ENCODE measurements around the gene DGKD. TPM values are rescaled to one million over a fixed set of nuclear protein-coding genes. Genes with fewer than 3 reads are reported as not detected.

The DGKD gene
- total RNA-seq, 1 donor from 2014 or later: 17.7 TPM

DNA sequence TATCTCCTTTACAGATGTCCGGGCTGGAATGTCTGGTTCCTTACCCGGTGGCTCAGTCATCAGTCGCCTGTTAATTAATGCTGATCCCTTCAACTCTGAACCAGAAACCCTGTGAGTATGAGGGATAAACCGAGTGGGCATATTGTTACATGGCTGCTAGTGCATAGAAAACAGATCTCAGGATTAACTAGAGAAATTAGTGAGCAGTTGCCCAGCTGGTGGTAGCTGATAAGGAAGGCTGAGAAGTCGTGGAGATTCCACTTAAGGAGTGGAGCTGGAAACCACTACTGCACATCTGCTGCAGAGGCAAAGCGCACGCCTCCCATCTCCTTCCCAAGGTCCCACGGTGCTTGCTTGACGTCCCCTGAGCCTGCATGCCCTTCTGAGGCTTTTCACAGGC is 97.7 kb downstream of the DGKD start:
- H3K27ac Mint-ChIP-seq (ENCODE audit: unreplicated experiment): no peak overlapping the region
- H2AFZ ChIP-seq (ENCODE audit: low read depth, low read length): no peak overlapping the region
- H3K79me2 ChIP-seq (ENCODE audit: insufficient read depth, low read length): no peaks in the 10 kb centered on the region
- FAIRE-seq: no peak
- TF ChIP-seq EZH2 (IDR thresholded peaks at IDR 0.05; ENCODE audit: insufficient read depth, low read length): no peak
- TF ChIP-seq, protein P1, sequence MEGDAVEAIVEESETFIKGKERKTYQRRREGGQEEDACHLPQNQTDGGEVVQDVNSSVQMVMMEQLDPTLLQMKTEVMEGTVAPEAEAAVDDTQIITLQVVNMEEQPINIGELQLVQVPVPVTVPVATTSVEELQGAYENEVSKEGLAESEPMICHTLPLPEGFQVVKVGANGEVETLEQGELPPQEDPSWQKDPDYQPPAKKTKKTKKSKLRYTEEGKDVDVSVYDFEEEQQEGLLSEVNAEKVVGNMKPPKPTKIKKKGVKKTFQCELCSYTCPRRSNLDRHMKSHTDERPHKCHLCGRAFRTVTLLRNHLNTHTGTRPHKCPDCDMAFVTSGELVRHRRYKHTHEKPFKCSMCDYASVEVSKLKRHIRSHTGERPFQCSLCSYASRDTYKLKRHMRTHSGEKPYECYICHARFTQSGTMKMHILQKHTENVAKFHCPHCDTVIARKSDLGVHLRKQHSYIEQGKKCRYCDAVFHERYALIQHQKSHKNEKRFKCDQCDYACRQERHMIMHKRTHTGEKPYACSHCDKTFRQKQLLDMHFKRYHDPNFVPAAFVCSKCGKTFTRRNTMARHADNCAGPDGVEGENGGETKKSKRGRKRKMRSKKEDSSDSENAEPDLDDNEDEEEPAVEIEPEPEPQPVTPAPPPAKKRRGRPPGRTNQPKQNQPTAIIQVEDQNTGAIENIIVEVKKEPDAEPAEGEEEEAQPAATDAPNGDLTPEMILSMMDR (IDR thresholded peaks at IDR 0.05; ENCODE audit: insufficient read depth, low read depth, low read length): no peak
- no peaks in the 10 kb centered on the region for H3K27me3 Mint-ChIP-seq (ENCODE audit: low read depth, unreplicated experiment)
- no peaks in the 10 kb centered on the region for H3K27me3 ChIP-seq (ENCODE audit: insufficient read depth, low read length)
- H3K27ac ChIP-seq (ENCODE audit: low read depth, low read length): no peak overlapping the region
- H3K36me3 Mint-ChIP-seq (ENCODE audit: low read depth, unreplicated experiment): peaks cover 12% of the 10 kb centered on the region
- H3K9me3 Mint-ChIP-seq (ENCODE audit: unreplicated experiment): no peaks in the 10 kb centered on the region
- no peak overlapping the region for H3K4me3 ChIP-seq (ENCODE audit: insufficient read depth, low read depth, low read length)
- H3K4me2 ChIP-seq (ENCODE audit: low read length): no peak overlapping the region
- peaks cover 17% of the 10 kb centered on the region for H3K36me3 ChIP-seq (ENCODE audit: insufficient read depth, low read length)
- H3K9me3 ChIP-seq (ENCODE audit: insufficient read depth, low read depth, low read length): no peaks in the 10 kb centered on the region
- no peaks in the 10 kb centered on the region for H3K4me1 ChIP-seq (ENCODE audit: insufficient read depth, low read length)
- no peaks in the 10 kb centered on the region for H3K4me1 Mint-ChIP-seq (ENCODE audit: low read depth, unreplicated experiment)
- no peak overlapping the region for H3K4me3 Mint-ChIP-seq (ENCODE audit: unreplicated experiment)
- no peak overlapping the region for H3K9ac ChIP-seq (ENCODE audit: low read length)
- no peaks in the 10 kb centered on the region for H4K20me1 ChIP-seq (ENCODE audit: insufficient read depth, low read length)
- DNase-seq (ENCODE audit: low read depth): no peak

- Mint-ChIP-seq H3K27me3 (ENCODE audit: low read depth, unreplicated experiment) (no peaks in the 10 kb centered on the region), H3K9me3 (ENCODE audit: unreplicated experiment) (no peaks in the 10 kb centered on the region), H3K27ac (ENCODE audit: unreplicated experiment) (no peak overlapping the region), H3K36me3 (ENCODE audit: low read depth, unreplicated experiment) (peaks cover 11% of the 10 kb centered on the region), H3K4me3 (ENCODE audit: unreplicated experiment) (no peak overlapping the region), H3K4me1 (ENCODE audit: low read depth, unreplicated experiment) (no peaks in the 10 kb centered on the region)
- Histone ChIP-seq H3K79me2 (ENCODE audit: insufficient read depth, low read length) (no peaks in the 10 kb centered on the region), H3K4me1 (ENCODE audit: insufficient read depth, low read length) (no peaks in the 10 kb centered on the region), H3K9ac (ENCODE audit: low read length) (no peak overlapping the region), H3K9me3 (ENCODE audit: insufficient read depth, low read depth, low read length) (no peaks in the 10 kb centered on the region), H3K27me3 (ENCODE audit: insufficient read depth, low read length) (no peaks in the 10 kb centered on the region), H2AFZ (ENCODE audit: low read depth, low read length) (no peak overlapping the region), H4K20me1 (ENCODE audit: insufficient read depth, low read length) (no peaks in the 10 kb centered on the region), H3K4me2 (ENCODE audit: low read length) (no peak overlapping the region), H3K36me3 (ENCODE audit: insufficient read depth, low read length) (peaks cover 17% of the 10 kb centered on the region), H3K27ac (ENCODE audit: low read depth, low read length) (no peak overlapping the region), H3K4me3 (ENCODE audit: insufficient read depth, low read depth, low read length) (no peak overlapping the region)
- no peak for FAIRE-seq
- no peak for TF ChIP-seq EZH2 (IDR thresholded peaks at IDR 0.05; ENCODE audit: insufficient read depth, low read length)
- TF ChIP-seq, protein P1 (IDR thresholded peaks at IDR 0.05; ENCODE audit: insufficient read depth, low read depth, low read length): no peak
- no peak for DNase-seq (ENCODE audit: low read depth)
Measured at GRCh38 chr2:233453111-233453915, 99.0 kb downstream of the DGKD start.

DNA sequence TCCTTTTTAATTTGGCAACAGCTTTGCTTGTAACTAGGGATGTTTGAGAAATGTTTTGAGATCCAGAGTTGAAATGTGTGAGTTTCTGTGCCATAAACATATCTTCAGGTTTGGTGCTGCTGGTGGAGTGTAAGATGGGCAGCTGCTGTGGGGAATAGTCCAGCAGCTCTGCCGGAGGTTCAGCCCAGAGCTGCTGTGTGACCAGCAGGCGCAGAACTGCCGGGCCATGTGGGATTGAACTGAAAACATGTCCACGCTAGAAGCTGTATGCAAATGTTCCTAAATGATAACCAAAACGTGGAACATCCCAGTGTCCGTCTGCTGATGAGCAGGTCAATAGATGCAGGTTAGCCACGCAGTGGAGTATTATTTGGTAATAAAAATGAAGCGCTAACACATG is 99.6 kb downstream of the DGKD start:
- no peak for TF ChIP-seq EZH2 (IDR thresholded peaks at IDR 0.05; ENCODE audit: insufficient read depth, low read length)
- TF ChIP-seq, protein P1 (IDR thresholded peaks at IDR 0.05; ENCODE audit: insufficient read depth, low read depth, low read length): no peak

More for the DNA sequence above, 99.6 kb downstream of the DGKD start:
- H3K9me3 Mint-ChIP-seq (ENCODE audit: unreplicated experiment): no peaks in the 10 kb centered on the region
- Histone ChIP-seq H3K79me2 (ENCODE audit: insufficient read depth, low read length) (no peaks in the 10 kb centered on the region), H3K4me3 (ENCODE audit: insufficient read depth, low read depth, low read length) (no peak overlapping the region), H3K9ac (ENCODE audit: low read length) (no peak overlapping the region), H3K27me3 (ENCODE audit: insufficient read depth, low read length) (no peaks in the 10 kb centered on the region), H3K27ac (ENCODE audit: low read depth, low read length) (no peak overlapping the region), H3K4me2 (ENCODE audit: low read length) (no peak overlapping the region), H4K20me1 (ENCODE audit: insufficient read depth, low read length) (no peaks in the 10 kb centered on the region), H3K36me3 (ENCODE audit: insufficient read depth, low read length) (peaks cover 17% of the 10 kb centered on the region), H3K4me1 (ENCODE audit: insufficient read depth, low read length) (no peaks in the 10 kb centered on the region), H3K9me3 (ENCODE audit: insufficient read depth, low read depth, low read length) (no peaks in the 10 kb centered on the region), H2AFZ (ENCODE audit: low read depth, low read length) (no peak overlapping the region)
- H3K4me3 Mint-ChIP-seq (ENCODE audit: unreplicated experiment): no peak overlapping the region
- H3K36me3 Mint-ChIP-seq (ENCODE audit: low read depth, unreplicated experiment): peaks cover 10% of the 10 kb centered on the region
- FAIRE-seq (no peak), DNase-seq (ENCODE audit: low read depth) (no peak)
- H3K4me1 Mint-ChIP-seq (ENCODE audit: low read depth, unreplicated experiment): no peaks in the 10 kb centered on the region
- no peaks in the 10 kb centered on the region for H3K27me3 Mint-ChIP-seq (ENCODE audit: low read depth, unreplicated experiment)
- H3K27ac Mint-ChIP-seq (ENCODE audit: unreplicated experiment): no peak overlapping the region
